Stimulated activated CD8-positive, alpha-beta memory T cell treated with anti-CD3 and anti-CD28 coated beads, Interleukin-2, amount 100 ng/mL, for 48 hours (primary cell): ENCODE measurements around the gene PTGER1.

ENCODE experiments used
- DNase-seq, 2 donors: peaks; one replicate each; pipeline ENCODE4 v3.0.0-alpha.2; 2020; ENCODE audit warnings: low read depth in 2 of 2

PTGER1 gene

DNA sequence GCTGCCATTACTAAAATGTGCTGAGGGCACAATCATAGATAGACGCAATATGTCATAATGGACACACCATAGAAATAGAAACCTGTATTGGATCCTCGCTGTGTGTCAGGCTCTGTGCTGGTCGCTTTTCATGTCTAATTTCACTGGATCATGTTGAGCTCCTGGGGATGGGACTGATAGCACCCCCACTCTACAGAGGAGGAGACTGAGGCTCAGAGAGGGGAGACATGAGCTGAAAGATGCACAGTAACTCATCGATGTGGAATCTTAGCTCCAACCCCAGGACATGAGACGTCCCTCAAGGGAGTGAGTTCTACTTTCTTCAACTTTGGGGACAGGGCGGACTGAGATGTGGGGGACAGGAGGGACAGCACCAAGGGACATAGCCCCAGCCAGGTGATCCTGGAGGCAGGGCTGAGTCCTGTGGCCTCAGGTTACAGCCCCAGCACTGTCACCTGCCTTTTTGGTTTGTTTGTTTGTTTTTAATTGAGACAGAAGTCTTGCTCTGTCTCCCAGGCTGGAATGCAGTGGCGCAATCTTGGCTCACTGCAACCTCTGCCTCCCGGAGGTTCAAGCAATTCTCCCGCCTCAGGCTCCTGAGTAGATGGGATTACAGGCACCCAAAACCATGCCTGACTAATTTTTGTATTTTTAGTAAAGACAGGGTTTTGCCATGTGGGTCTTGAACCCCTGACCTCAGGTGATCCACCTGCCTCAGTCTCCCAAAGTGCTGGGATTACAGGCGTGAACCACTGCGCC is 27.4 kb upstream of the PTGER1 start:
- no peak for DNase-seq

DNA sequence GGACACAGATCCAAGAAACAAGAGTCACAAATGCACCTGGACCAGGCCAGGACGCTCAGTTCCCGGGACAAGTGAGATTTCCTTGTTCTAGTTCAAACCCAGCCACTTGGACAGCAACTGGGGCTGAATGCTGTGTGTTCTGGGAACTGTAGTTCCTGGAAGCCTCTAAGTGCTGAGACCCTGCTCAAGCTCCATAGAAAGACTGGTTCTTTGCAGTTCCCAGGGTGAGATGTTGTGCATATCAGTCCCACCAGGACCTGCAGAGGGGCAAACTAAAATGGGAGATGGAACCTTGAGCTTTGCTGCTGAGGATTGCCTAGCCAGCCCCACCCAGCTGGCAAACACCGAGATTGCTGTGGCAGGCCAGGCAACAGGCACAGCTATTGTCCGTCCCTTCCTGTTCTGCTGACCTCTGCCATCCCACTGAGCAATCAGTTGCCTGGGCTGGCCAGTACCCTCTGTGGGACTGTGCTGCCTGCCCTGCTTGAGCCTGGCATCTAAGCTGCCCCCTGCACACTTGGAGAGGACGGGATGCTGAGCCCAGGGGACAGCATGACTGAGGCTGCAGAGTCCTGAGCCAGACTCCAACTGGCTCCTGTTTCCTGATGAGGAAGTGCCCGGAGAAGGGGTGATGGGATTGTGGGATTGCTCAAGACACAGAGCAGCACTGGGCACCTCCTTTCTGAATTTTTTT is 22.2 kb upstream of the PTGER1 start:
- DNase-seq, result no peak

DNA sequence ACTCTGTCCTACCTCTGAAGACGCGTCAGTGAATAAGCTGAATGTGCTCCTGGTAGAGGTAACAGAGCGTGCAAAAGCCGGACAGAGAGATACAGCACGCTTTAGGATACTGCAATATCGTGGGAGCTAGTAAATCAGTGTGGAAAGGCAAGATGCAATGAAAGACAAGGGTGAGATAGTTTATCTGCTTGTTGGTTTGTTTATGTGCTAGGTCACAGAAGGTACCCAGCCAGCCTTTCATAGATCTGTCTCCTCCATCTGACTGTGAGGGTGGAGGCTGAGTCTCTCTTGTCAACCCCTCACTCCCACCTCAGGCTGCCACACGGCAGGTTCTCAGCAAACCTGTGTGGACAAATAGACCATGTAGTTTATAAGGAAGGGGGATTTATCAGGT is 21.7 kb upstream of the PTGER1 start:
- no peak for DNase-seq

DNA sequence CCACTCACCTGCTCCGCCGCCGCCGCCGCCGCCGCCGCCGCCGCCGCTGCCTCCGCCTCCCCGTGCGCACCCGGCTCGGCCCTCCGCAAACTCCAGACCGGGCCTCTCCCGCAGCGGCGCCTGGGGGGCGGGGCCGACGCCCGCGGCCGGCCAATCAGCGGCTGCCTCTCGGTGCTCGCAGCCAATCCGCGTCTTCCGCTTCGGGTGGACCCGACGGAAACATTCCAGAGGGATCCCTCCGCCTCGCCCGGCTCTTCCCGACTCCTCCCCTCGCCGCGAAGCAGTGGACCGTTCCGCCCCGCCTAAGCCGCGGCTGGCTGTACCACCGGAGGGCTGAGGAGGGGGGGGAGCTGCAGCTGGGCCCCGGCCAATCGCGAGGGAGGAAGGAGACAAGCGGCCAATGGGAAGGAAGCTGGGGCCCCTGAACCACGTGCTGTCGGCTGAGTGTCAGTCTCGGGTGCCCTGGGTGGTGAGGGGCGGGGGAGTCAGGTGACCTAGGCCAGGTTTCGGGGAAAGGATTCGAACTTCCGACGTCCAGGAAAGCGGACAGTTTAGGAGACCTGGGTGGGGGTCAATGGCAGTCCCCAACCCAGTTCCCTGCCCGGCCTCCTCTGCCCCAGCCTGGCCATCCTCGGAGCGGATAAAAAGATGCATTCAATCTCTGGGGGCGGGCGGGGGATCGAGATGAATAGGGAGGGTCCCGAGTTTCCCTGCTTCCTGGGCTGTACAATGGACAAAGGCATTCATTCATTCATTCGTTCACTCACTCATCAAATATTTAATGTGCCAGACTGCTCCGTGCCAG is 21.1 kb upstream of the PTGER1 start, which contains the start of gene GIPC1:
Gene GIPC1, minus strand, starts transcription at position 99 of the 805 bp plus-strand sequence. CDS start 13,151 bp downstream, outside the sequence.
- peak; percentile 69 to 75 for DNase-seq

DNA sequence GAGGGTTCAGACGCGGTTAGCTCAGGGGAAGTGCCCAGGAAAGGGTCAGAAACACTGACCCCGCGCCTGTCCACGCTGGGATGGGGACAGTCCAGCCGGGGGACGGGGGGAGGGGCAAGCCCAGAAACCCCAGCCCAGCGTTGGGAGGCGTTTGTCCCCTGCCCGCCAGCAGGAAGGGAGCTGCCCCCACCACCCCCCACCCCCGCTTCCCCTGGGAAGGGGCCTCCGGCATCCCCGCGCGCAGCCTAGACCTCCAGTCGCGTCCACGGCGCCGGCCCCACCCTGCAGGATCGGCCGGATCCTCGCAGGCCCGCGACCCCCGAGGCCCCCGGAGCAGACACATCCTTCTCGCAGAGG is 20.5 kb upstream of the PTGER1 start:
- no peak for DNase-seq

DNA sequence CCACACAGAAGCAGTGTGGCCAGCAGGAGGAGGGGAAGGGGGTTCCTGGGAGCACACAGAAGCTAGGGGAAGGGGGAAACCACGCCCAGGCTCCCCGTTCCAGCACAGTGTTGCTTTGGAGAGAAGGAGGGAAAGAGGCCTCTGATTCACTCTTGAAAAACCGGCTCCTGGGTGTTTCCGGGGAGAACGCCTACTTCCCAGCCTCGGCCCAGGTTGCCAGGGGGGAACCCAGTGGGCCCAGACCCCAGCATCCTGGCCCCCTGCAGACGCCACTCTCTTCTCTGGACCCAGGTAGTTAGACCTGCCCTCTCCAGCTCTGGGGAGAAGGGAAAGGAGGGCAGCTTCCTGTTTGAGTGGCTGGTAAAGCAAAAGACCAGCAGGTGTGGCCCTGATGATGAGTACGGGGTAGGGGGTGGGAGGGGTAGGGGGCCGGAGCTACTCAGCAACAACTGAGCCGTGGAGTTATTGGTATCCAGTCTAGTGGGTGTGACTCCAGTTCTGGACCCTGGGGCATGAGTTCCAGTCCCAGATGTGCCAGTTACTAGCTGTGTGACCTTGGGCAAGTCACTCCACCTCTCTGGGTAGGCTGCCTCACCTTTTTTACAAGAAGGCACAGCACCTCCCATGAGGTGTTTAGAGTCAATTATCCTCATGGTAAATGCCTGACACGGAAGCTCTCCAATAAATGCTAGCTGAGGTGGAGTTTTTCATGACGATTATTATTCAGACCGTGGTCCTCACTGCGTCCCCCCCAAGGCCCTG is 19.9 kb upstream of the PTGER1 start:
- no peak for DNase-seq

DNA sequence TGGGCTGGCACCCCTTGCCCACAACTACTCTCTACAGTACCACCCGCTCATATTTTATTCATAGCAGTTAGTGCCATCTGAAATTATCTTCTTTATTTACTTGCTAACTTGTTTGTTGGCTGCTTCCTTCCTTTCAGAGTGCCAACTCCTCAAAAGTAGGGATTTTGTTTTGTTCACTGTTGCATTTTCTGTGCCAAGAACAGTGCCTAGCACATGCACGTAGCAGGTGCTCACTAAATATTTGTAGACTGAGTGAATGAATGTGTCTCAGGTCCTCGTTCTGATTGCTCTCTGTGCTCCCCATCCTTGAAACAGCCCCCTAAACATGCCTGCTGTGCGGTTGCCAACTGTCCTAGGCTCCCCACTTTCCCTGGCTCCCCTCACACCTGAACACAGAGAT is 19.3 kb upstream of the PTGER1 start:
- no peak for DNase-seq

DNA sequence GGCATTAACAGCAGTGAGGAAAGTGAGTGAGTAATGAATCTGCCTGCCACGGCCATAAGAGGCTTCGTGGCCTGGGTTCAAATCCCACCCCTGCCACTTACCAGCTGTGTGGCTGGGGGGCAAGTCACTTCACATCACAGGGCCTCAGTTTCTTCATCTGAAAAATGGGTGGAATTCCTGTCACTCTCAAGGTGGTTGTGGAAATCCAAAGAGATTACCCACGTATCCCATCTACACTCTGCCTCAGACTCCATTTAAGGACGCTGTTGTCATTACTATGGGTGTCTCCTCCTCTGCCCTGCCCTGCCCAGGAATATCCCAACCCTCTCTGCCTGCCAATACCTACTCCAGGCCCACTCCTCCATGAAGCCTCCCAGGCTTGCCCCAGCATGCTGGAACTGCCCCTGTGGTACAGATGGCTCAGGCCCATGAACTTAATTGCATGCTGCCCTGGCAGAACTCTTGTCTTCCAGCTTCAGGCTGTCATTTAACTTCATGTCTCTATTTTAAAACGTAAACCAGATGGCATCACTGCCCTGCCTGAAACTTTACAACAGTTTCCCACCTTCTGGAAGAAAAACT is 17.7 kb upstream of the PTGER1 start:
- no peak for DNase-seq

DNA sequence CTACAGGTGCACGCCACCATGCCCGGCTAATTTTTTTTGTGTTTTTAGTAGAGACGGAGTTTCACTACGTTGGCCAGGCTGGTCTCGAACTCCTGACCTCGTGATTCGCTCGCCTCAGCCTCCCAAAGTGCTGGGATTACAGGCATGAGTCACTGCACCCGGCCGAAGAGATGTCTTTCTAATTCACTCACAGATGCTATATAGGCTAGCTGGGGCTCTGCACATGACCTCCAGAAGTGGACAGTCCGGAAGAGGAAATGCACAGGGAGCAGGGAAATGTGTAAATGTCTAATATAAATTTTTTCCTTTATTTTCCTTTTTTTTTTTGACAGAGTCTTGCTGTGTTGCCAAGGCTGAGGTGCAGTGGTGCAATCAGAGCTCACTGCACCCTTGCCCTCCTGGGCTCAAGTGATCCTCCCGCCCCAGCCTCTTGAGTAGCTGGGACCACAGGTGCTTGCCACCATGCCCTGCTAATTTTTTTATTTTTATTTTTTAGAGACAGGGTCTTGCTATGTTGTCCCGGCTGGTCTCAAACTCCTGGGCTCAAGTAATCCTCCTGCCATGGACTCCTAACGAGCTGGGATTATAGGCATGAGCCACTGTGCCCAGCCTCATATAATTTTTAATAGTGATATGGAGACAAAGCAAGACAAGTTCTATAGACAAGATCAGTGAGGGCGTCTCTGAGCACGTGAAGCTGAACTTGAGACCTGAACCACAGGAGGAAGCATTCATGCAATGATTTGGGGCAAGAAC is 12.4 kb upstream of the PTGER1 start:
- no peak for DNase-seq

DNA sequence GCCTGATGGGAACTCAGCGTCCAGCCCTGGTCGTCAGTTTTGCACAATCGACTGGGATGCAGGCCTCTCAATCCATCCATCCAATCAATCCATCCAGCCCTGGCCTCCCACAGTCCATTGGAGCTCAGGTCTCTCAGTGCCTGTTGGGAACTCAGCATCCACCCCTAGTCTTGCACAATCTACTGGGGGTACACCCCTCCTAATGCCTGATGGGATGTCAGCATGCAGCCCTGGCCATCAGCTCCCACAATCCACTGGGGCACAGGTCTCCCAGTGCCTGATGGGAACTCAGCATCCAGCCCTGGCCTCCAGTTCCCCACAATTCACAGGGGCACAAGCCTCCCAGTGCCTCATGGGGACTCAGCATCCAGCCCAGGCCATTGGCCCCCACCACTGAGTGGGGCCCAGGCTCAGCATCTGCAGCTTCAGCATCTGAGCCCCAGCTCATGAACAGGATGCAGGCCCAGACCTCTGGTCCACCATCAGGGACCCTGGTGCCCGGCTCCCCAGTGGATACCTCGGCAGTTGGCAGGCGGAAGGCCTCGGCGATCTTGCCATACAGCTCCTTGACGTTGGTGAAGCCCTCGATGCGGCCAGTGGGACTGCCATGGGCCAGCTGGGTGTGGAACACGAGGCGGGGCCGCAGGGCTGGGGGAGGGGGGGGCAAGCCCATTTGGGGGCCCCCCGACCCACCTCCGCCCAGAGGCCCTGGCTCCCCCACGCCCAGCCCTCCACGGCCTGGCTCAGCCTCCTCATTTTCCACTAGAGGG is 7.2 kb upstream of the PTGER1 start:
- no peak for DNase-seq

DNA sequence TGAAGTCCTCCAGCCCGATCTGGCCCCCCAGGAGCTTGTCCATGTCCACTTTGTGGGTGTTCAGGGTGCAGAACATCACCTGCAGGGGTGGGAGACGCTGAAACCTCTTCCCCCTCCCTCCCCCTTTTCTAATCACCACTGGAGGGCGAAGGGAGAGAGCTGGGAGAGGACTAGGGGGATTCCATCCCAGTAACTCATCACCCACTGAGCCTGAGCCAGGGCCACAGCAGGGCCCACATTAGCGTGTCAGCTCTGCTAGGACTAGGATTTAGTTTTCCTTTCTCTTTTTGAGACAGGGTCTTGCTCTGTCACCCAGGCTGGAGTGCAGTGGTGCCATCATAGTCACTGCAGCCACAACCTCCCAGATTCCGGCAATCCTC is 5.5 kb upstream of the PTGER1 start:
- DNase-seq, result no peak

DNA sequence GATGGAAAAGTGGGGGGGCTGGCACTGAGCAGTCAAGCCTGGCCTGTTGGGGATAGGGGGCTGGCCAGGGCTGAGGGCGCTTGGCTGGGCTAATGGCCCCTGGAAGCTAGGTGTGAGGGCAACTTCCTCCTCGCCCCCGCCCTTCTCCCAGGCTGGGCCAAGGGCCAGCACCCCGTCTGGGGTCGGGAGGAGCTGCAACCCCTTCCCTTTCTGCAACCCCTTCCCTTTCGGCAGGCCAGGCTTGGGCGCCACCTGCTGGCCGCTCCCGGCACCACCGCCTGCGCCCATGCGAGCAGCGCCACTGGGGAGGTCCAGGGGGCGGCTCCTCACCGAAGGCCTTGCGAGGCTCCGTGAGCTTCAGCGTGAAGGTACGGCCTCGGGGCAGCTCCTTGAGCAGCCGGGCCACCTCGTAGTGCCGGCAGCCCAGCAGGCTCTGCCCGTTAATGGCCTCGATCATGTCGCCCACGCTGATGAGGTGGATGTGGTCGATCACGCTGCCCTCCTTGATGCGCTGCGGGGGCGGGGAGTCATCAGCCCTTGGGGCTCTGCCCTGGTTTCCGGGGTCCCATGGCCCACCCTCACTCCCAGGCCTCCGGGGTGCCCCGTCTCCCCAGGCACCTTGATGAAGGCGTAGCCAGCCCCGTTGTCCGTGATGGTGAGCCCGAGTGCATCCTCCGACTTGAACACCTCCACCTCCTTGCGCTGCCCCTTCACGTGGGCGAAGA is 5.0 kb upstream of the PTGER1 start:
- peak; percentile 63 to 69 for DNase-seq

DNA sequence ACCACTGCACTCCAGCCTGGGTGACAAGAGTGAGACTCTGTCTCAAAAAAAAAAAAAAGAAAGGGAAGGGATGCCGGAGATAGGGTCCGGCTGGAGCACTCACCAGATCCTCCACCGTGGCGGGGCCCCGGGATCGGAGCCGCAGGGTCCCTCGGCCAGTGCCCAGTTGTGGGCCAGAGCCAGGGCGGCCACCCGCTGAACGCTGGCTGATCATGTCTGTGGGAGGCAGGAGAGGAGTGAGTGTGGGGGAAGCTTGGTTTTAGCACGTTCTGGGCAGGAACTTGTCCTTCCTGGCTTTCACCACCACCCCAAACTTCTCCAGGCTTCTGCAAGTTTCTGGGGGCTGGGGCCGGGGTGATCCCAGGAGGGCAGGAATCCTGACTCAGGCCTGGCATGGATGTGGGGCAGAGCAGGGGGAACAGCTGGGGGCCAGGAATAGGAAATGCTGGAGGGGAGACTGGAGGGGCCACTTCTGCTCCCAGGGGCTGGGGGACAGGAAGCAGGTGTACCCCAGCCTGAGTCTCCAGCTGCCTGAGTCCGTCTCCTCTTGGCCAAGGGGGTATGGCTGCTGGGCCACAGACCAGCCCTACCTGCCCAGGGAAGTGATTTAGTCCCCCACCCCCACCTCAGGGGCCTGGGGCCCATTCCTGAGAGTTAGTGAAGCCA is 4.3 kb upstream of the PTGER1 start:
- no peak for DNase-seq

DNA sequence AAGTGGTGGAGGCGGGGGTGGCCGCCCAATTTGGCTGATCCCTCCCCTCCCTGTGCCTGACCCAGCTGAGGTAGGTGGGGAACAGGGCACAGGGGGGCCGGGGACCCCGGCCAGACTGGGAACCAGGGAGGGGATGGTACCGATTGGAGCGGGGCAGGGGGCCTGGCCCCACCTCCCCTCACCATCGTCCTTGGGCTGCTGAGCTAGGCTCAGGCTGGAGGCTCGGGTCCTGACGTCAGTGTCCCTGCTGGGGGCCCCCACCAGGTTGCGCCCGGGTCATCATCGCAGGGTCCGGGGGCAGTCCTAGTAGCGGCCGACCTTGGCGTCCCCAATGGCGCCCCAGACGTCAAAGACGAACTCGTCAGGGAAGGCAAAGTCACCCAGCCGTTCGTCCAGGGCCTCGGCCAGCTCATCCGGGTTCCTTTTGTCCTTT is 3.0 kb upstream of the PTGER1 start:
- DNase-seq, result no peak

DNA sequence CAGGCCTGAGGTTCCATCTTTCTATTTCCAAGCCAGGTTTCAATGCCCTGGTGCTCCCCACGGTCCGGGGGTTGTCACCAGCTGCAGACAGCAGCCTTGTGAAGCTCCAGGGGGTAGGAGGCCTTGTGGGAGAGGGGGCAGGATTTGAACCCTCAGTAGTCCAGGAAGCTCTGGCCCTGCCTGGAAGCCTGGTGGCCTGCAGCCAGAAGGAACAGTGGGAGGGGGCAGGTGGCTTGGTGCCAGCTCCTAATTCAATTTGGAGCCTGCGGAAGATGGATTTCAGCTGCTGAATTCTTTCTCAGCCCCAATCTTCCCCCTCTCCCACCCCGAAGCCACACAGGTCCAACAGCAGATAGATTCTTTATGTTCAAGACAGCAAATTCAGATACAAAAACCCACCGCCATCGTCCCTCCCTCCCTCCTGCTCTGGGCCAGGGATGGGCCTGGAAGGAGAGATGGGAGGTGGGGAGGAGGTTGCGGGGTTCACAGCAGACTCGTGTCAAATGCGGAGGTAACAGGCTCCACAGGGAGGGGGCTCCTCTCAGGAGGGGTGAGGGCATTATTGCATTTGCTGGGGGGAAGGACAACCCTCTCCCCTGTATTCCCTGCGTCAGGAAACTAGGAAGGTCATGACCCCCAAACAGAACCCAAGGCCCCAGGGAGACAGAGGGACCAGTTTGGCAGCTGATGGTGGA is 2.4 kb upstream of the PTGER1 start:
- DNase-seq, result no peak

DNA sequence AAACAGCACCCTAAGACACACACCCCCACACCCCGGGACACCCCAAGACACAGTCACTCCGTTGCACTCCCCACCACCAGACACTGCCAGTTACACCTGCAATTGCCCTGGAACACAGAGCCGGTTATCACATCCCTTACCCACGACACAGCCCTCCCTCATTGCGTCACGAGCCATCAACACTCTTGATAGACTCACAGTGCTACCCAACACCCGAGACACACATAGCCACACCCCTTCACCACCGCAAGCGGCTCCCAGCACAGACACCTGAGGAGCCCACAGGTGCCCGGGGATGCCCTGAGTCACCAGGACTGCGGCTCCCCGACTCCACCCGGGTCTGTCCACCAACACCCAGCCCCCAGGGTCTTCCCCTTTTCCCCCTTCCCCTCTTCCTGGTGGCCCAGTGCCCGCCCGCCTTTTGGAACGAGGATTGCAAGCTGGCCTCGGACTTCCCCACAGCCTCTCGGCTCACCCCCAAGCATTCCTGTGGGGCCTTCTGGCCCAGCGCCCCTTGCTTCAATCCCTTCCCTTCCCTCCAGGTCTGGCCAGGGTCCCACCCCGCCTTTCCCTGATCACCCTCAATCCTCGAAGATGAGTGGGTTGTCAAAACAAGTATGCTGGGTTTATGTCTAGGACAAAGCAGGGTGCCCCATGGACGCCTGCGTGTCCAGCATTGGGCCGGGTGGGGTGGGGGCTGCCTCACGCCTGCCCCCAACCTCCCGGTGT is 1.7 kb upstream of the PTGER1 start:
- DNase-seq, result no peak

DNA sequence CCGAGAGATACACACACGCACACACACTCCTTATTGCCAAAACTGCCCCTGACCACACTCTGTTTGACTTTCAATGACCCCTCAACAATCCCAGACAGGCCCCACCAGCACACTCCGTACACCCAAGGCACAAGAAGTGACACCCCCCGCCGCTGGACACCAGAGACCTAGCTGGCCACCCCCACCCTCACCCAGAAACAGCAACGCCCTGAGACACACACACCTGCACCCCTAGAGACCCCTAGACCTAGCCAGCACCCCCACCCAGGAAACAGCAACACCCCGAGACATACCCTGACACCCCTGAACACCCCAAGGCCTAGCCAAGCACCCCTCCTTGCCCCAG is 1.1 kb upstream of the PTGER1 start:
- DNase-seq, result no peak

DNA sequence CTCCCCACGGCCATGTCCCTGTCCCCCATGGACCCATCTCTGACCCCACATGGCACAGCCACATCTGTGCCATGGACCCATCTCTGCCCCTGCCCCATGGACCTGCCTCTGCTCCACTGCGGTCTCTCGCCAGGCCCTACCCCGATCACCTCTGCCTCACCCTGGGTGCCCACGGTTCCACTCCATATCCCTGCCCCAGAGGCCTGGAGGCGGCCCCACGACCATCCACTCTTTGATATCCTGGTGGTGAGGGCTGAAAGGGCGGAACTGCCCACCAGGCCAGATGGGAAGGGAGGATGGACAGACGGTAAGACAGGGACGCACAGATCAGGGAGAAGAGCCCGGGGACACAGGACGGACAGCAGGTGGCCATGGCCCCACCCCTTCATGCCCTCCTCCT is 327 bp downstream of the PTGER1 start:
- DNase-seq, result no peak
